ENCODE measurements around the gene MAEA. TPM values are rescaled to one million over a fixed set of nuclear protein-coding genes. Genes with fewer than 3 reads are reported as not detected.
A peak's percentile ranks its signal among the peaks of the same experiment; 100 is the strongest.

Gene MAEA
- total RNA-seq, 1 donor from 2014 or later = 74.0 TPM

- no peaks in the 10 kb centered on the region for H3K9me3 Mint-ChIP-seq
- no peaks in the 10 kb centered on the region for H3K36me3 Mint-ChIP-seq (ENCODE audit: low read depth)
- H3K4me3 Mint-ChIP-seq = peak overlapping the region; percentile 78
Observed at GRCh38 chr4:1297023-1297395, 7.3 kb downstream of the MAEA start.

DNA sequence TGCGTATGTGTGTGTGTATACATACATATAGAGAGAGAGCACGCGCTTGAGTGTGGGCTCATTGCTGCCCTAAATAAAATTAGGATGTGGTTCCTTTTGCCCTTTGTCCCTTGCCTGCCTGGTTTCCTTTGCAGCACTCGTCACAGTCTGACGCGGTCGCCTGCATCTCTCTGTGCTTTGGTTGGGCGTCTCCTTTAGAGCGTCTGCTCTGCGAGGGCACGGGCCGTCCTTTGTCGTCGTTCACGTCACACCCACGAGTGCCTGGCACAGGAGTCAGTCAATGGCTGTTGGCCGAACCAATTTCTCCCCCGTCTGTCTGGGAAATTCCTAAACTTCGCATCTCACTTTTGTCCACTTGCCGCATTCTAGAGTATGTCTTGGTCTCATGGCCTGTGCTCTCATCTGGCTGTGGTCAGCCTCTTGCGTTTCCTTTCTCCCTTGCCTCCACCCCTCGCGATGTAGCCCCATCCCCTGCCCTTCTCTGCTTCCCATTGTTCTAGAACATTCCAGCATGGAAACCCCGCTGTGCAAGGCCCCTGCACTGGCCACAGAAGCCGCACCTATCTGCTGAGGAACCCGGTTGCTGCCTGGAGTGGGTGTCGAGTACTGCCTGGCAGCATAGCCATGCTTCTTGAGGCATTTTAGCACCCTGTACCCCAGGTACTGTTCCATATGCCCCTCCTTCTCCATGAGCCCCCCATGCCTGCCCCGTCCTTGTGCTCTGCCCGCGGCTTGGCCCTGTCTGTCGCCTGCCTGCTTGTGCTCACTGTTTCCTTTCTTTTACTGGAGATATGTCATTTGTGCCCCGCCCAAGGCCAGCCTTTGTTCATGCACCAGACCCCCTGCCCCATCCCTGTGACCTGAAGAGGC, 8.0 kb downstream of the MAEA start:
- Mint-ChIP-seq H3K27ac (ENCODE audit: unreplicated experiment) (no peak overlapping the region), H3K27me3 (ENCODE audit: low read depth) (no peaks in the 10 kb centered on the region), H3K4me1 (peaks cover 9% of the 10 kb centered on the region), H3K4me3 (no peak overlapping the region), H3K9me3 (no peaks in the 10 kb centered on the region), H3K36me3 (ENCODE audit: low read depth) (no peaks in the 10 kb centered on the region)
- TF ChIP-seq CTCF (conservative IDR thresholded peaks at IDR 0.05) = no peak
- DNase-seq (ENCODE audit: low read depth, low spot score) = no peak

More at GRCh38 chr4:1297023-1297395, 7.3 kb downstream of the MAEA start:
- TF ChIP-seq CTCF (conservative IDR thresholded peaks at IDR 0.05) = no peak
- no peaks in the 10 kb centered on the region for H3K27me3 Mint-ChIP-seq (ENCODE audit: low read depth)
- DNase-seq (ENCODE audit: low read depth, low spot score) = no peak
- H3K27ac Mint-ChIP-seq (ENCODE audit: unreplicated experiment) = no peak overlapping the region
- H3K4me1 Mint-ChIP-seq = peaks cover 12% of the 10 kb centered on the region

- peaks cover 9% of the 10 kb centered on the region for H3K4me1 Mint-ChIP-seq
- H3K4me3 Mint-ChIP-seq = peak overlapping the region; percentile 19
- H3K27ac Mint-ChIP-seq (ENCODE audit: unreplicated experiment) = no peak overlapping the region
- no peaks in the 10 kb centered on the region for H3K36me3 Mint-ChIP-seq (ENCODE audit: low read depth)
- H3K27me3 Mint-ChIP-seq (ENCODE audit: low read depth) = no peaks in the 10 kb centered on the region
- DNase-seq (ENCODE audit: low read depth, low spot score) = no peak
- no peak for TF ChIP-seq CTCF (conservative IDR thresholded peaks at IDR 0.05)
- no peaks in the 10 kb centered on the region for H3K9me3 Mint-ChIP-seq
Observed at GRCh38 chr4:1298461-1298860, 8.8 kb downstream of the MAEA start.

DNA sequence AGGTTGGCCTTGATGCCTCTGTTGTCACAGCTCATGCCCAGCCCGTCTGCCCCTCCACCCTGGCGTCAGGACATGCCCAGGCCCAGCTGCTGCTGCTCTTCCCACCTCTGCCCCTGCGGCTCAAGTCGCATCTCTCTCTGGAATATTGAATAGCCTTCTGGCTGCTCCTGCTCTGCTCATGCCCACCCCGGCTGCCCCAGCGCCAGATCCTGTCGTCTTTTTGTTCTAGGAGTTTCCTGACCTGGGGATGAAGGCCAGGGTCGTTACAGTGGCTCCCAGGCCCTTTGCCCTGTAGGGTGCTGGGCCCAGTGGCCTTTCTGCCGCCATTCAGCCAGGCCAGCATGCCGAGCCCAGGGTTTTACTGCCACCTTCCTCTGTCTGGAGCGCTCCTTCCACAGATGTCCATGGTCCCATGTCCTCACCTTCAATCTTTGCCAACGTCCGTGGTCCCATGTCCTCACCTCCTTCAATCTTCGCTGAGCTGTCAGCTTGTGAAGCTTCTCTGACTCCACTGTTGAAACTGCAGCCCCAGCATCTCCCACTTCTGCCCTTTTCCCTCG, 9.7 kb downstream of the MAEA start:
- H3K9me3 Mint-ChIP-seq = no peaks in the 10 kb centered on the region
- peaks cover 9% of the 10 kb centered on the region for H3K4me1 Mint-ChIP-seq
- TF ChIP-seq CTCF (conservative IDR thresholded peaks at IDR 0.05) = no peak
- DNase-seq (ENCODE audit: low read depth, low spot score) = no peak
- H3K36me3 Mint-ChIP-seq (ENCODE audit: low read depth) = no peaks in the 10 kb centered on the region
- no peak overlapping the region for H3K4me3 Mint-ChIP-seq
- no peak overlapping the region for H3K27ac Mint-ChIP-seq (ENCODE audit: unreplicated experiment)
- H3K27me3 Mint-ChIP-seq (ENCODE audit: low read depth) = no peaks in the 10 kb centered on the region

DNA sequence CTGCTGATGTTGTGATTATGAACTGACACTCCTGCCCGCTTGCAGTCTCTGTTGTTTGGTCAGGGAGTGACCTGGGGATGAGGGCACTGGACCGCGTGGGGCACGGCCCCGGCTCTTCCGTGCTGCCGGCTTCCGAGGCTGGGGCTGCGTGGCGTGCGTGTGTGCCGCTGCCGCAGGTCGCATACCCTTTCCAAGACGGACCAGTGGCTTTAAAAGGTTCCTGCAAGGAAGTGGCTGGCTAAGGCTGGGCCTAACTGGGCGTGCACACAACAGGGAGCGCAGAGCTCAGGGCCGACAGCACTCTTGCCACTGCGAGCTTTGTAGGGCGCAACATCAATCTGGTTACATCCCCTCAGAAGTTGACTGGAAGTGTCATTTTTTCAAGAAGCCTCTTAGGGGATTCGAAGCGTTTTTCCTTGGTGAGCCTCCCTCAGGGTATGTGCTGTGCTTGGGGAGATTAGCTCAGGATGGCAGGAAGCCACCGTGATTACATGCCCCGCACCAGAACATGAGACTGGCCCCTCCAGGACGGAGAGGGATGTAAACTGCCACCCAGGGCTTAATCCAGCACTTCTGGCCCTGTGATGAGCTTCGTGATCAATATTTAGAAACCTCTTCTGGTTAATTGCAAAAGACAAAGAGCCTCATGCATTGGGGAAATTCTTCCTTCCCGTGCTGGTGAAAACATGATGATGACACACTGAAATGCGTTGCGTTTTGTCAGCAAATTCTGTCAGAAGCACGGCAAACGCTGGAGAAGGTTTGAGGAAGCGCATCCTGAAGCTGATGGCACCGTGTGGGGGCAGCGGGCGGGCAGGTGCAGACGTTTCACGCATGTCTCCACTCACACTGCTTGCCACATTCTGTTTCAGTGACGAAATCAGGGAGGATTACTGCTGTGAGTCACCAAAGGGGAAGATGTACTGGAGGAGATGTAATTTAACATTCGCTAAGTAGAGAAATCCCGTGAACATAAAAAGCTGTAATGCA, 11.1 kb downstream of the MAEA start:
- no peak overlapping the region for H3K4me3 Mint-ChIP-seq
- H3K27ac Mint-ChIP-seq (ENCODE audit: unreplicated experiment) = peak overlapping the region; percentile 46
- no peaks in the 10 kb centered on the region for H3K9me3 Mint-ChIP-seq
- peaks cover 5% of the 10 kb centered on the region for H3K4me1 Mint-ChIP-seq
- H3K36me3 Mint-ChIP-seq (ENCODE audit: low read depth) = no peaks in the 10 kb centered on the region
- DNase-seq (ENCODE audit: low read depth, low spot score) = no peak
- no peak for TF ChIP-seq CTCF (conservative IDR thresholded peaks at IDR 0.05)
- no peaks in the 10 kb centered on the region for H3K27me3 Mint-ChIP-seq (ENCODE audit: low read depth)

Measured in neural crest cell (in vitro differentiated cells).